H1 (cell line): ENCODE results near the gene SPDEF. TPM values are rescaled to one million over a fixed set of nuclear protein-coding genes. Genes with fewer than 3 reads are reported as not detected.

ENCODE experiments used
- CTCF ChIA-PET: fragments of 300-600 bp; sonication (Branson Sonifier 250); formaldehyde crosslinking; loops from one replicate; lab custom pipeline; 2021; ENCODE audit not compliant: partially characterized antibody; lab: Charles Lee
- POLR2A ChIA-PET: fragments of 300-600 bp; sonication (Branson Sonifier 250); formaldehyde crosslinking; loops from one replicate; lab custom pipeline; 2021; ENCODE audit warnings: inconsistent platforms; ENCODE audit not compliant: partially characterized antibody; lab: Charles Lee
- DNase-seq, 2 experiments: peaks; one replicate each; pipeline versions ENCODE4 v3.0.0 to v3.0.0-alpha.2; 2010 to 2022; ENCODE audit warnings: low spot score in 2 of 2, low read depth in 1 of 2, mixed read lengths in 1 of 2
- FAIRE-seq: peaks from 2 replicates; lab custom pipeline; 2011; peaks lifted over from hg19 to GRCh38; lab: Jason Lieb, UNC
- H2AFZ ChIP-seq: 2 replicates; pipeline ENCODE4 v1.8.1; 2012; ENCODE audit warnings: low read length, inconsistent platforms
- H2AK5ac ChIP-seq: 2 replicates; pipeline ENCODE4 v1.6.1; 2013; ENCODE audit warnings: low read depth, low read length
- H2BK120ac ChIP-seq: replicated peaks from 2 replicates; pipeline ENCODE3; 2013; ENCODE audit warnings: low read depth, low read length, inconsistent platforms
- H2BK12ac ChIP-seq: 2 replicates; pipeline ENCODE4 v1.6.1; 2013; ENCODE audit warnings: low read depth, low read length
- H2BK15ac ChIP-seq: 2 replicates; pipeline ENCODE4 v1.6.1; 2013; ENCODE audit warnings: low read length
- H2BK20ac ChIP-seq: 2 replicates; pipeline ENCODE4 v1.6.1; 2013; ENCODE audit warnings: low read length
- H2BK5ac ChIP-seq: 2 replicates; pipeline ENCODE4 v1.6.1; 2013; ENCODE audit warnings: low read depth, low read length
- H3K14ac ChIP-seq: 2 replicates; pipeline ENCODE4 v1.6.1; 2013; ENCODE audit warnings: inconsistent platforms; ENCODE audit not compliant: insufficient read length
- H3K18ac ChIP-seq: 2 replicates; pipeline ENCODE4 v1.6.1; 2013; ENCODE audit warnings: low read length; ENCODE audit errors: extremely low read depth
- H3K23ac ChIP-seq: 2 replicates; pipeline ENCODE4 v1.6.1; 2013; ENCODE audit warnings: inconsistent platforms; ENCODE audit not compliant: insufficient read length
- H3K23me2 ChIP-seq: 2 replicates; pipeline ENCODE4 v1.6.1; 2013; ENCODE audit warnings: low read depth, low read length
- H3K27ac ChIP-seq: 2 replicates; pipeline ENCODE4 v1.6.1; 2011; ENCODE audit warnings: low read depth, low read length, inconsistent platforms
- H3K27me3 ChIP-seq, 4 experiments: replicated peaks in 1 of 4; 1 replicate in 1 of 4; 2 replicates in 3 of 4; pipeline versions ENCODE4 v1.6.1 to v1.8.1; 2011 to 2013; ENCODE audit warnings: low read length in 3 of 4, mild to moderate bottlenecking in 3 of 4, inconsistent platforms in 2 of 4, mixed read lengths in 2 of 4, moderate library complexity in 1 of 4; ENCODE audit not compliant: control insufficient read depth in 3 of 4, insufficient read depth in 3 of 4; ENCODE audit errors: extremely low read depth in 1 of 4
- H3K36me3 ChIP-seq, 4 experiments: 2 replicates each; pipeline versions ENCODE4 v1.6.1 to v1.8.1; 2011 to 2013; ENCODE audit warnings: mild to moderate bottlenecking in 4 of 4, low read length in 3 of 4, moderate library complexity in 2 of 4, control low read depth in 1 of 4, inconsistent platforms in 1 of 4; ENCODE audit not compliant: insufficient read depth in 4 of 4, control insufficient read depth in 2 of 4
- H3K4ac ChIP-seq: replicated peaks from 2 replicates; pipeline ENCODE3; 2013; ENCODE audit warnings: low read length, low read depth, mixed read lengths, inconsistent platforms; ENCODE audit not compliant: insufficient read length
- H3K4me1 ChIP-seq, 4 experiments: replicated peaks in 1 of 4; 1 replicate in 1 of 4; 2 replicates in 3 of 4; pipeline versions ENCODE4 v1.6.1 to v1.8.1; 2011 to 2013; ENCODE audit warnings: low read length in 3 of 4, inconsistent platforms in 2 of 4, mixed read lengths in 1 of 4; ENCODE audit not compliant: insufficient read depth in 4 of 4, control insufficient read depth in 3 of 4
- H3K4me2 ChIP-seq, 2 experiments: 2 replicates each; pipeline versions ENCODE4 v1.6.1 to v1.8.1; 2011 to 2013; ENCODE audit warnings: low read depth in 2 of 2, low read length in 2 of 2, control low read depth in 1 of 2, inconsistent platforms in 1 of 2, mild to moderate bottlenecking in 1 of 2; ENCODE audit not compliant: insufficient read depth in 1 of 2
- H3K4me3 ChIP-seq, 4 experiments: fragments of 200-600, 300-600 bp in 1 of 4; sonication (generic), shearing (Covaris generic), sonication (Bioruptor Twin) in 1 of 4; 2 replicates each; pipeline versions ENCODE4 v1.5.1 to v1.8.1; 2011 to 2016; ENCODE audit warnings: low read length in 4 of 4, low read depth in 3 of 4, control low read depth in 2 of 4, inconsistent platforms in 2 of 4, mild to moderate bottlenecking in 2 of 4, mixed read lengths in 1 of 4, moderate library complexity in 1 of 4; ENCODE audit not compliant: insufficient read depth in 2 of 4; ENCODE audit errors: extremely low read depth in 1 of 4
- H3K56ac ChIP-seq: replicated peaks from 2 replicates; pipeline ENCODE3; 2013; ENCODE audit warnings: low read depth, mild to moderate bottlenecking, mixed read lengths, low read length, inconsistent platforms; ENCODE audit not compliant: insufficient read length
- H3K79me1 ChIP-seq: 2 replicates; pipeline ENCODE4 v1.6.1; 2013; ENCODE audit warnings: low read depth, low read length, control low read depth
- H3K79me2 ChIP-seq, 2 experiments: 2 replicates each; pipeline versions ENCODE4 v1.6.1 to v1.8.1; 2012 to 2013; ENCODE audit warnings: low read length in 2 of 2, mild to moderate bottlenecking in 2 of 2, inconsistent platforms in 1 of 2; ENCODE audit not compliant: insufficient read depth in 2 of 2, control insufficient read depth in 1 of 2
- H3K9ac ChIP-seq, 4 experiments: replicated peaks in 1 of 4; 1 replicate in 1 of 4; 2 replicates in 3 of 4; pipeline versions ENCODE4 v1.6.1 to v1.8.1; 2011 to 2013; ENCODE audit warnings: low read depth in 3 of 4, low read length in 3 of 4, control low read depth in 2 of 4, mild to moderate bottlenecking in 2 of 4, moderate library complexity in 2 of 4, inconsistent platforms in 1 of 4; ENCODE audit errors: extremely low read depth in 1 of 4
- H3K9me3 ChIP-seq, 2 experiments: 2 replicates each; pipeline versions ENCODE4 v1.6.1 to v1.8.1; 2012 to 2013; ENCODE audit warnings: mild to moderate bottlenecking in 2 of 2, moderate library complexity in 2 of 2, control low read depth in 1 of 2, inconsistent platforms in 1 of 2, low read depth in 1 of 2, low read length in 1 of 2, mixed read lengths in 1 of 2; ENCODE audit not compliant: insufficient read depth in 2 of 2
- H4K20me1 ChIP-seq, 2 experiments: replicated peaks in 1 of 2; 2 replicates each; pipeline versions ENCODE3 to v1.8.1; 2011 to 2013; ENCODE audit warnings: inconsistent platforms in 2 of 2, low read length in 2 of 2, mild to moderate bottlenecking in 1 of 2; ENCODE audit not compliant: insufficient read depth in 2 of 2, control insufficient read depth in 1 of 2
- H4K5ac ChIP-seq: 2 replicates; pipeline ENCODE4 v1.6.1; 2013; ENCODE audit warnings: low read length, low read depth, mixed read lengths, inconsistent platforms; ENCODE audit not compliant: insufficient read length
- H4K8ac ChIP-seq: 2 replicates; pipeline ENCODE4 v1.8.0; 2013; ENCODE audit warnings: mild to moderate bottlenecking, moderate library complexity, low read length, inconsistent platforms; ENCODE audit not compliant: insufficient read depth; ENCODE audit errors: extremely low read depth
- H4K91ac ChIP-seq: replicated peaks from 2 replicates; pipeline ENCODE3; 2013; ENCODE audit warnings: low read length, mixed read lengths, inconsistent platforms; ENCODE audit not compliant: insufficient read length
- ASH2L ChIP-seq: fragments of 200-600, 300-600 bp; sonication (generic); IDR thresholded peaks from one replicate; pipeline ENCODE4 v1.7.1; 2017; ENCODE audit warnings: low read length
- BCL11A ChIP-seq, 2 experiments: IDR thresholded peaks; one replicate each; pipeline ENCODE4 v1.6.1; 2011; ENCODE audit warnings: low read depth in 2 of 2, low read length in 2 of 2, mild to moderate bottlenecking in 2 of 2
- EGR1 ChIP-seq: IDR thresholded peaks from 2 replicates; pipeline ENCODE4 v1.6.1; 2011; ENCODE audit warnings: low read depth, low read length, borderline replicate concordance
- FOSL1 ChIP-seq: IDR thresholded peaks from 2 replicates; pipeline ENCODE4 v1.6.1; 2011; ENCODE audit warnings: mild to moderate bottlenecking, low read depth, low read length, moderate library complexity; ENCODE audit not compliant: insufficient read depth
- KDM1A ChIP-seq: fragments of 200-600, 300-600 bp; sonication (generic); IDR thresholded peaks from 2 replicates; pipeline ENCODE4 v1.7.1; 2016; ENCODE audit warnings: mild to moderate bottlenecking, low read length, borderline replicate concordance
- MAFK ChIP-seq: IDR thresholded peaks from 2 replicates; pipeline ENCODE4 v1.6.1; 2012; ENCODE audit warnings: low read depth, mild to moderate bottlenecking, improper control_type of control experiment, low read length
- PHF8 ChIP-seq: fragments of 200-600 bp; sonication (generic); conservative IDR thresholded peaks from 2 replicates; pipeline ENCODE4 v1.7.1; 2012; ENCODE audit warnings: low read depth, mild to moderate bottlenecking, inconsistent platforms, low read length, moderate library complexity
- ZNF274 ChIP-seq: IDR thresholded peaks from 2 replicates; pipeline ENCODE4 v1.7.0; 2012; ENCODE audit warnings: low read length, borderline replicate concordance; ENCODE audit errors: extremely low read depth
- WGBS, 2 experiments: shearing (Covaris generic) in 1 of 2; methylation state at CpG; one replicate each; pipeline versions ENCODE4 v1.1.6 to v1.1.7; 2013 to 2015; ENCODE audit warnings: low lambda C conversion rate in 2 of 2, mixed read lengths in 2 of 2, inconsistent platforms in 1 of 2, low coverage in 1 of 2, missing lambda C conversion rate in 1 of 2; ENCODE audit not compliant: insufficient replicate concordance in 2 of 2, insufficient coverage in 1 of 2, insufficient read length in 1 of 2; ENCODE audit errors: extremely low coverage in 1 of 2, missing lambda C conversion rate in 1 of 2; 5-methylcytosine and 5-hydroxymethylcytosine counted together
- polyA plus RNA-seq, 7 experiments: library from polyadenylated mRNA; depleted of rRNA in 3 of 7; stranded (reverse) in 5 of 7; unstranded in 2 of 7; fragments of >200 nt in 5 of 7; fragments of 200-250 nt in 2 of 7; gene quantifications; 1 replicate in 5 of 7; 2 replicates in 1 of 7; 4 replicates in 1 of 7; pipeline versions ENCODE4 v1.2.1 to v1.2.3, GENCODE V29; 2011 to 2013; ENCODE audit warnings: missing spikeins in 2 of 7, mixed read lengths in 2 of 7
- total RNA-seq: library from RNA; stranded (reverse); fragmentation: NEBNext Ultra II Directional; extraction: Animal tissue kit (Norgen Biotek cat#: 25700); gene quantifications from 2 replicates; pipeline ENCODE4 v1.2.1, GENCODE V29; 2021
- TF ChIP-seq, protein P1 (sequence below): IDR thresholded peaks from 2 replicates; pipeline ENCODE4 v1.6.1; 2011; ENCODE audit warnings: low read length, improper control_type of control experiment
- TF ChIP-seq, protein P2 (sequence below): IDR thresholded peaks from 2 replicates; pipeline ENCODE4 v1.6.1; 2011; ENCODE audit warnings: low read depth, mild to moderate bottlenecking, low read length; ENCODE audit not compliant: insufficient read depth

SPDEF gene
- total and polyA plus RNA-seq, 2 of the 8 experiments (the other 6 are each of a cell fraction or from before 2014, with no cell fraction given): 0.15 to 0.30 TPM

DNA sequence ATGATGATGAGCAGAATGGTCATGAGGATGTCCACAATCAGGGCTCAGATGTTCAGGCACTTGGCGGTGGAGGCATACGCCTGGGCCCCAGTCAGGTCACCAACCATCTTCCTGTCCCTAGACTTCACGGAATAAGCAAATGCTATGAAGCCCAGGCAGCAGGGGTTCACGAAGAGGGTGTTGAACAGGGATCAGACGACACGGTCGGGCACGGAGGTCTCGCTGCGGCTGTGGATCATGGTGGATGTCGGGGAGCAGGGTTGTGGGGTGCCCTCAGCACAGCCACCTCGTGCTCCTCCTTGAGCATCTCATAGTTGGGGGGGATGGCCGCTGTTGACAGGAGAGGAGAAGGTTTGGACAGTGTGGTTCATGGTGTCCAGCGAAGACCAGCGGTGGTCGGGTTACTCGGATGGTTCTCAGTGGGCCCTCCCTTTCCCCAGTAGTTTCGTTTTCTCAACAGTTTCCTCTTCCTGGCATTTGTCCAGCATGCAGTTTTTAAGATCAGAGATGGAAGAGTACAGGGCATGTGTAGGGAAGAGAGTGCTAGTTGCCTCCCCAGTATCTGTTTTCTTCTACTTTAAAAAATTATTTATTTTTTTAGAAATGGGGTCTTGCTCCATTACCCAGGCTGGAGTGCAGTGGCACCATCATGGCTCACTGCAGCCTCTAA is 20.3 kb upstream of the SPDEF start:
- POLR2A ChIA-PET: no interaction called here
- no peak for TF ChIP-seq PHF8
- no peak for TF ChIP-seq EGR1
- TF ChIP-seq FOSL1: no peak
- TF ChIP-seq, protein P1, sequence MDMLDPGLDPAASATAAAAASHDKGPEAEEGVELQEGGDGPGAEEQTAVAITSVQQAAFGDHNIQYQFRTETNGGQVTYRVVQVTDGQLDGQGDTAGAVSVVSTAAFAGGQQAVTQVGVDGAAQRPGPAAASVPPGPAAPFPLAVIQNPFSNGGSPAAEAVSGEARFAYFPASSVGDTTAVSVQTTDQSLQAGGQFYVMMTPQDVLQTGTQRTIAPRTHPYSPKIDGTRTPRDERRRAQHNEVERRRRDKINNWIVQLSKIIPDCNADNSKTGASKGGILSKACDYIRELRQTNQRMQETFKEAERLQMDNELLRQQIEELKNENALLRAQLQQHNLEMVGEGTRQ: no peak
- TF ChIP-seq MAFK: no peak
- TF ChIP-seq ASH2L: no peak
- no peak for TF ChIP-seq ZNF274
- TF ChIP-seq, protein P2, sequence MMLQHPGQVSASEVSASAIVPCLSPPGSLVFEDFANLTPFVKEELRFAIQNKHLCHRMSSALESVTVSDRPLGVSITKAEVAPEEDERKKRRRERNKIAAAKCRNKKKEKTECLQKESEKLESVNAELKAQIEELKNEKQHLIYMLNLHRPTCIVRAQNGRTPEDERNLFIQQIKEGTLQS: no peak
- no peak for TF ChIP-seq KDM1A
- TF ChIP-seq BCL11A (IDR thresholded peaks at IDR 0.05; ENCODE audit: low read depth in 2 of 2, low read length in 2 of 2): no peak

More for the DNA sequence above, 20.3 kb upstream of the SPDEF start:
- H2BK5ac ChIP-seq: peak overlapping the region; percentile 18; the same call in 1 of the 2 replicates
- H3K36me3 ChIP-seq: no peaks in the 10 kb centered on the region
- no peaks in the 10 kb centered on the region for H3K27me3 ChIP-seq
- no peak overlapping the region for H3K4ac ChIP-seq
- no peak overlapping the region for H4K5ac ChIP-seq
- no peak overlapping the region for H3K4me3 ChIP-seq
- peak overlapping the region; percentile 91; the same call in 1 of the 2 replicates for H2AK5ac ChIP-seq
- H2BK12ac ChIP-seq: peak overlapping the region; percentile 77; the same call in 1 of the 2 replicates
- H3K27ac ChIP-seq: no peak overlapping the region
- no peak overlapping the region for H3K4me2 ChIP-seq
- no peak for DNase-seq
- peaks cover 0 to 14% (median 10%) of the 10 kb centered on the region in 4 experiments for H3K4me1 ChIP-seq
- FAIRE-seq: no peak
- H2BK120ac ChIP-seq: no peak overlapping the region
- H4K91ac ChIP-seq: no peak overlapping the region
- H2AFZ ChIP-seq: no peak overlapping the region
- no peak overlapping the region for H3K18ac ChIP-seq
- H3K56ac ChIP-seq: no peak overlapping the region
- no peak overlapping the region for H2BK20ac ChIP-seq
- no peaks in the 10 kb centered on the region for H3K79me2 ChIP-seq
- H3K9me3 ChIP-seq: no peaks in the 10 kb centered on the region
- CTCF ChIA-PET: interaction anchor here (0.8 to 2.3 kb wide), 5 partner anchors 7 to 49 kb away, joined by 3 to 6 read pairs (median 4); no protein-coding TSS in a partner anchor
- H3K79me1 ChIP-seq: peaks cover 2% of the 10 kb centered on the region; the same call in 1 of the 2 replicates
- WGBS, 2 experiments: 94% methylated on average over 18 of the region's 18 CpGs; no CpG with 5 or more reads in 1 of the 2 experiments
- 0 out of 2 replicates have a peak overlapping the region, but pooled peaks have one; percentile 19 for H2BK15ac ChIP-seq
- H3K23ac ChIP-seq: no peak overlapping the region
- H4K8ac ChIP-seq: no peak overlapping the region
- H3K14ac ChIP-seq: no peak overlapping the region
- H3K9ac ChIP-seq: no peak overlapping the region
- peaks cover 0 to 4% of the 10 kb centered on the region in 2 experiments for H4K20me1 ChIP-seq
- H3K23me2 ChIP-seq: no peaks in the 10 kb centered on the region
